ENCODE results near the gene SPATS2L.
A peak's percentile ranks its signal among the peaks of the same experiment; 100 is the strongest.

The SPATS2L gene

GRCh38 chr2:200525882-200526651 lies 219.6 kb downstream of the SPATS2L start, which contains the start of gene SGO2:
TSS of gene SGO2 (plus strand) at chr2:200526207. CDS start at chr2:200532976, 6,769 bp downstream.
- peak; percentile 97 for DNase-seq

GRCh38 chr2:200528228-200528627 lies 221.7 kb downstream of the SPATS2L start:
- no peak for DNase-seq
